Measurements from ENCODE around the gene DHRS7B.

Gene DHRS7B

DNA sequence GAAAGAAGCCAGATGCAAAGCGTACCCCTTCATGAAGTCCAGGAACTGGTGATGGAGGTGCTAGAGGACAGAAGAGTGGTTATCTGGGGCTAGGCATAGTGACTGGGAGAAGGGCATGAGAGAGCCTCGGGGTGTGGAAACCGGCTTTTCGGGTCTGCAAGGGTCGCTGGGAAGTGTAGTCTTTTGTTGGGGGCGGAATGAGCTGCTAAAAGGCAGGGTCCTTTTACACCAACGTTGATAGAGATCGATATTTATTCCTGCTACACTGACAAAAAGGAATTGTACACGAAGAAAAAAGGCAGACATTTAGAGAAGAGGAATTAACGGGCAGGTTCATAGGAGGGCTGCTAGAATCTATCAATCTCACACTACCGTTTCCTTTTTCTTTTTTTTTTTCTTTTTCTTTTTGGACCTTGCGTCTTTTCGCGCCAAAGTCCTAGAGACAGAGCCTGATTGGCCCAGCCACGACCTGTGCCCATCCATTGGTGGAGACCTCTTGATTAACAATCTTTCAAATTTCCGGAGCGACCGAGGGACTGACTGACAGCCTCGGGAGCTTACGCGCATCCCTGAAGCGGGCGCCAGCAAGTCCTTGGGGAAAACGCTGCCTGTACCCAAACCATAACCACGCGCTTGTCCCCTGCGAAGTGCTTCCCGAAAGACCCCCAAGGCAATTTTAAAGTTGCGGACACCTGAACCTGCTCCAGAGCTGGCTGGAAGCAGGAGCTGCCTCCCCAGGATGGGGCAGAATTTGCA lies 27.7 kb upstream of the DHRS7B start:
- no peaks in the 10 kb centered on the region for H3K79me2 ChIP-seq (ENCODE audit: insufficient read depth, low read depth)
- TF ChIP-seq, protein P1, sequence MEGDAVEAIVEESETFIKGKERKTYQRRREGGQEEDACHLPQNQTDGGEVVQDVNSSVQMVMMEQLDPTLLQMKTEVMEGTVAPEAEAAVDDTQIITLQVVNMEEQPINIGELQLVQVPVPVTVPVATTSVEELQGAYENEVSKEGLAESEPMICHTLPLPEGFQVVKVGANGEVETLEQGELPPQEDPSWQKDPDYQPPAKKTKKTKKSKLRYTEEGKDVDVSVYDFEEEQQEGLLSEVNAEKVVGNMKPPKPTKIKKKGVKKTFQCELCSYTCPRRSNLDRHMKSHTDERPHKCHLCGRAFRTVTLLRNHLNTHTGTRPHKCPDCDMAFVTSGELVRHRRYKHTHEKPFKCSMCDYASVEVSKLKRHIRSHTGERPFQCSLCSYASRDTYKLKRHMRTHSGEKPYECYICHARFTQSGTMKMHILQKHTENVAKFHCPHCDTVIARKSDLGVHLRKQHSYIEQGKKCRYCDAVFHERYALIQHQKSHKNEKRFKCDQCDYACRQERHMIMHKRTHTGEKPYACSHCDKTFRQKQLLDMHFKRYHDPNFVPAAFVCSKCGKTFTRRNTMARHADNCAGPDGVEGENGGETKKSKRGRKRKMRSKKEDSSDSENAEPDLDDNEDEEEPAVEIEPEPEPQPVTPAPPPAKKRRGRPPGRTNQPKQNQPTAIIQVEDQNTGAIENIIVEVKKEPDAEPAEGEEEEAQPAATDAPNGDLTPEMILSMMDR (conservative IDR thresholded peaks at IDR 0.05; ENCODE audit: low read depth, low read length): no peak
- H3K4me3 ChIP-seq (IDR thresholded peaks at IDR 0.05; ENCODE audit: insufficient read depth, low read depth, low read length): no peak overlapping the region
- no peaks in the 10 kb centered on the region for H3K36me3 ChIP-seq (ENCODE audit: insufficient read depth)
- H3K9ac ChIP-seq: peak overlapping the region; percentile 87
- no peaks in the 10 kb centered on the region for H3K27me3 ChIP-seq (ENCODE audit: insufficient read depth, low read depth)
- H4K20me1 ChIP-seq (ENCODE audit: insufficient read depth): no peaks in the 10 kb centered on the region
- H3K4me1 ChIP-seq (ENCODE audit: low read depth, poor library complexity, severe bottlenecking): no peaks in the 10 kb centered on the region
- peak overlapping the region; percentile 67 for H2AFZ ChIP-seq (ENCODE audit: low read depth)
- H3K27ac ChIP-seq: peak overlapping the region; percentile 83
- H3K4me2 ChIP-seq: peak overlapping the region; percentile 47

DNA sequence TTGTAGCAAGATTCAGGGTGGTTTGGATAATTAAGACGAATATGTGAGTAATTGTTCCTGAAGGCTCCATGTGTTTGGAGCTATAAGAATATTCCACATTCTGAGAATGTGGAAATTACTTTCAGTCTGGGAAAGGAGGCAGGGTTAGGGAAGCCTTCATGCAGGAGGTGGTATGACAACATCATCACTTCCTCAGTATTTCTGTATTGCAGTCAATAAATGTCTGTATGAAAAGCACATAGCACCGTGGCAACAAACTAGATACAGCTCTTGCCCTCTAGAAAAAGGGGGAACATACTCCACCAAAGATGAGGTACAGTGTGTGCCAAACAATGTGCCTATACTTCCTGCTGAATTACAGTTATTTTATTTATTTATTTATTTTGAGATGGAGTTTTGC lies 26.1 kb upstream of the DHRS7B start:
- TF ChIP-seq, protein P1 (conservative IDR thresholded peaks at IDR 0.05; ENCODE audit: low read depth, low read length): no peak
- Histone ChIP-seq H3K4me2 (no peak overlapping the region), H2AFZ (ENCODE audit: low read depth) (no peak overlapping the region)

DNA sequence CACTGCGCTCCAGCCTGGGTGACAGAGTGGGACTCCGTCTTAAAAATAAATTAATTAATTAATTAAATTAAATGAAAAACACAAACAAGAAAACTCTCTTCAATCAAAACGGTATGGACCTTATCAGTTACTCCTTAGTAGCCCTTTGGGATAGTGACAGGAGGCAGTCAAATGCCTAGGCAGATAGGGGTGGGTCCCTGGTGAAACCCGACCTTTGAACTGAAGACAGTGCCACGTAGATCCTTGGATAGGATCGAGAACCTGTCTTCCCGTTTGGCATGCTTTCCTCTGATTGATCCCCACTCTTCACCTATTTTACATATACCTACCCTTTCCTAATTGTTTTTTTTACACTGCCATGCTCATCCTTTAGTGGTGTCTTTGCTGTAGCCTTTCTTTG lies 22.2 kb upstream of the DHRS7B start:
- no peak overlapping the region for H3K9ac ChIP-seq
- H2AFZ ChIP-seq (ENCODE audit: low read depth): no peak overlapping the region
- H3K27ac ChIP-seq: no peak overlapping the region

More for the DNA sequence above, 26.1 kb upstream of the DHRS7B start:
- H3K27me3 ChIP-seq (ENCODE audit: insufficient read depth, low read depth): no peaks in the 10 kb centered on the region
- H3K79me2 ChIP-seq (ENCODE audit: insufficient read depth, low read depth): no peaks in the 10 kb centered on the region
- H4K20me1 ChIP-seq (ENCODE audit: insufficient read depth): no peaks in the 10 kb centered on the region
- no peak overlapping the region for H3K4me3 ChIP-seq (IDR thresholded peaks at IDR 0.05; ENCODE audit: insufficient read depth, low read depth, low read length)
- H3K27ac ChIP-seq: no peak overlapping the region
- no peaks in the 10 kb centered on the region for H3K36me3 ChIP-seq (ENCODE audit: insufficient read depth)
- no peaks in the 10 kb centered on the region for H3K4me1 ChIP-seq (ENCODE audit: low read depth, poor library complexity, severe bottlenecking)
- no peak overlapping the region for H3K9ac ChIP-seq

DNA sequence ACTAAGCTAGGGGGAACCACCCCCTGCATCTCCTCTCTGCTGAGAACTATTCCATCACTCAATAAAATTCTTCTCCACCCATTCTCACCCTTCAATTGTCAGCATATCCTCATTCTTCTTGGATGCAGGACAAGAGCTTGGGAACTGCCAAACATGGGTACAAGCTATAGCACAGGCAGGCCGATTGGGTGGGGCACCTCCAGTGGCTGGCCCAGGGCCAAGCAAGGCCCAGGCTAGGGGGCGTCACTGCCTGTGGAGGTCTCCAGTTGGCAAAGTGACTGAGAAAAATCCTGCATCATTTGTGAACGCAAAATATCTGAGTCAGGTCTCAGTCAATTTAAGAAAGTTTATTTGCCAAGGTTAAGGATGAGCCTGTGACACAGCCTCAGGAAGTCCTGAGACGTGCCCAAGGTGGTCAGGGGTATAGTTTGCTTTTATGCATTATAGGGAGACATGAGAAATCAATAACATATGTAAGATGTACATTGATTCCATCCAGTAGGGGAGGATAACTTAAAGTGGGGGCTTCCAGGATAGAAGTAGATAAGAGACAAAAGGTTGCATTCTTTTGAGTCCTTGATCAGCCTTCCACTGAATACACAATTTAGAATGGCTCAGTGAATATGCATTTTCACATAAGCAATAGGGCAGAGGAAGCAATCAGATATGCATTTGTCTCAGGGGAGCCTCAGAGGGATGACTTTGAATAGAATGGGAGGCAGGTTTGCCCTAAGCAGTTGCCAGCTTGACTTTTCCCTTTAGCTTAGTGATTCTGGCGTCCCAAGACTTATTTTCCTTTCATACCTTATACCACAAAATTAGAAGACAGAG lies 21.5 kb upstream of the DHRS7B start:
- no peaks in the 10 kb centered on the region for H3K27me3 ChIP-seq (ENCODE audit: insufficient read depth, low read depth)
- no peaks in the 10 kb centered on the region for H3K79me2 ChIP-seq (ENCODE audit: insufficient read depth, low read depth)
- H3K4me1 ChIP-seq (ENCODE audit: low read depth, poor library complexity, severe bottlenecking): no peaks in the 10 kb centered on the region
- TF ChIP-seq, protein P1 (conservative IDR thresholded peaks at IDR 0.05; ENCODE audit: low read depth, low read length): no peak
- H3K9ac ChIP-seq: no peak overlapping the region
- H3K4me3 ChIP-seq (IDR thresholded peaks at IDR 0.05; ENCODE audit: insufficient read depth, low read depth, low read length): no peak overlapping the region
- no peaks in the 10 kb centered on the region for H3K36me3 ChIP-seq (ENCODE audit: insufficient read depth)
- no peaks in the 10 kb centered on the region for H4K20me1 ChIP-seq (ENCODE audit: insufficient read depth)
- H3K4me2 ChIP-seq: no peak overlapping the region
- H3K27ac ChIP-seq: no peak overlapping the region
- H2AFZ ChIP-seq (ENCODE audit: low read depth): no peak overlapping the region

More for the DNA sequence above, 22.2 kb upstream of the DHRS7B start:
- H3K27me3 ChIP-seq (ENCODE audit: insufficient read depth, low read depth): no peaks in the 10 kb centered on the region
- TF ChIP-seq, protein P1 (conservative IDR thresholded peaks at IDR 0.05; ENCODE audit: low read depth, low read length): no peak
- H4K20me1 ChIP-seq (ENCODE audit: insufficient read depth): no peaks in the 10 kb centered on the region
- H3K4me2 ChIP-seq: no peak overlapping the region
- no peak overlapping the region for H3K4me3 ChIP-seq (IDR thresholded peaks at IDR 0.05; ENCODE audit: insufficient read depth, low read depth, low read length)
- no peaks in the 10 kb centered on the region for H3K4me1 ChIP-seq (ENCODE audit: low read depth, poor library complexity, severe bottlenecking)
- H3K36me3 ChIP-seq (ENCODE audit: insufficient read depth): no peaks in the 10 kb centered on the region
- H3K79me2 ChIP-seq (ENCODE audit: insufficient read depth, low read depth): no peaks in the 10 kb centered on the region
